ENCODE data around the gene PRR14. TPM values are rescaled to one million over a fixed set of nuclear protein-coding genes. Genes with fewer than 3 reads are reported as not detected.

PRR14 gene
- total RNA-seq, 2 experiments from 2014 or later: 111 to 116 TPM

- DNase-seq (no peak), ATAC-seq (no peak)
- no peak overlapping the region for H3K4me3 Mint-ChIP-seq
- CTCF ChIA-PET: interaction anchor here (1.0 kb wide), 1 partner anchor 32 kb away, joined by 3 read pairs; no protein-coding TSS in a partner anchor
- H3K9me3 Mint-ChIP-seq (ENCODE audit: low read depth): no peaks in the 10 kb centered on the region
- no peaks in the 10 kb centered on the region for H3K27me3 Mint-ChIP-seq
- H3K36me3 Mint-ChIP-seq: peaks cover 47% of the 10 kb centered on the region
- H3K4me1 Mint-ChIP-seq: peaks cover 34% of the 10 kb centered on the region
- no peak overlapping the region for H3K27ac Mint-ChIP-seq
Measured at GRCh38 chr16:30665830-30666190, 15.1 kb downstream of the PRR14 start.

GRCh38 chr16:30666681-30667080, 15.9 kb downstream of the PRR14 start:
- peaks cover 43% of the 10 kb centered on the region for H3K36me3 Mint-ChIP-seq

GRCh38 chr16:30667361-30667905, 16.7 kb downstream of the PRR14 start:
- Mint-ChIP-seq H3K4me3 (no peak overlapping the region), H3K9me3 (ENCODE audit: low read depth) (no peaks in the 10 kb centered on the region), H3K27me3 (no peaks in the 10 kb centered on the region), H3K36me3 (peaks cover 39% of the 10 kb centered on the region), H3K4me1 (peaks cover 19% of the 10 kb centered on the region), H3K27ac (no peak overlapping the region)
- no peak for DNase-seq
- no peak for ATAC-seq
- CTCF ChIA-PET: interaction anchor here (0.7 to 1.0 kb wide), 3 partner anchors 9 to 17 kb away, joined by 3 to 4 read pairs (median 3); partner anchors contain the start of gene FBRS

More at GRCh38 chr16:30666681-30667080, 15.9 kb downstream of the PRR14 start:
- Mint-ChIP-seq H3K27ac (no peak overlapping the region), H3K27me3 (no peaks in the 10 kb centered on the region), H3K4me3 (no peak overlapping the region), H3K4me1 (peaks cover 26% of the 10 kb centered on the region), H3K9me3 (ENCODE audit: low read depth) (no peaks in the 10 kb centered on the region)
- CTCF ChIA-PET: interaction anchor here (0.7 to 1.0 kb wide), 3 partner anchors 15 to 31 kb away, joined by 3 to 4 read pairs (median 3); no protein-coding TSS in a partner anchor
- ATAC-seq (no peak), DNase-seq (no peak)

GRCh38 chr16:30668393-30668792, 17.6 kb downstream of the PRR14 start:
- H3K36me3 Mint-ChIP-seq: peaks cover 31% of the 10 kb centered on the region
- H3K4me1 Mint-ChIP-seq: peaks cover 9% of the 10 kb centered on the region
- H3K27ac Mint-ChIP-seq: no peak overlapping the region
- no peak overlapping the region for H3K4me3 Mint-ChIP-seq
- ATAC-seq: no peak
- H3K27me3 Mint-ChIP-seq: no peaks in the 10 kb centered on the region
- CTCF ChIA-PET: interaction anchor here (1.0 kb wide), 1 partner anchor 10 kb away, joined by 3 read pairs; the partner anchor contains the start of gene FBRS
- no peak for DNase-seq
- H3K9me3 Mint-ChIP-seq (ENCODE audit: low read depth): no peaks in the 10 kb centered on the region

- peaks cover 26% of the 10 kb centered on the region for H3K36me3 Mint-ChIP-seq
- H3K4me3 Mint-ChIP-seq: no peak overlapping the region
- DNase-seq (no peak), ATAC-seq (no peak)
- H3K9me3 Mint-ChIP-seq (ENCODE audit: low read depth): no peaks in the 10 kb centered on the region
- H3K27ac Mint-ChIP-seq: no peak overlapping the region
- CTCF ChIA-PET: no interaction called here
- H3K4me1 Mint-ChIP-seq: peaks cover 4% of the 10 kb centered on the region
- no peaks in the 10 kb centered on the region for H3K27me3 Mint-ChIP-seq
Measured at GRCh38 chr16:30669026-30669902, 18.5 kb downstream of the PRR14 start.

- Mint-ChIP-seq H3K36me3 (peaks cover 23% of the 10 kb centered on the region), H3K27ac (no peak overlapping the region), H3K9me3 (ENCODE audit: low read depth) (no peaks in the 10 kb centered on the region), H3K4me3 (no peak overlapping the region), H3K4me1 (peaks cover 2% of the 10 kb centered on the region), H3K27me3 (no peaks in the 10 kb centered on the region)
- no peak for DNase-seq
- CTCF ChIA-PET: no interaction called here
- no peak for ATAC-seq
Measured at GRCh38 chr16:30669903-30670824, 19.4 kb downstream of the PRR14 start.

- H3K27ac Mint-ChIP-seq: no peak overlapping the region
- DNase-seq (no peak), ATAC-seq (no peak)
- no peak overlapping the region for H3K4me3 Mint-ChIP-seq
- CTCF ChIA-PET: interaction anchor here (0.6 to 2.3 kb wide), 3 partner anchors 19 to 245 kb away, joined by 3 to 6 read pairs (median 3); partner anchors contain the start of gene DCTPP1
- H3K9me3 Mint-ChIP-seq (ENCODE audit: low read depth): no peaks in the 10 kb centered on the region
- peaks cover 5% of the 10 kb centered on the region for H3K36me3 Mint-ChIP-seq
- peaks cover 4% of the 10 kb centered on the region for H3K4me1 Mint-ChIP-seq
- no peaks in the 10 kb centered on the region for H3K27me3 Mint-ChIP-seq
Measured at GRCh38 chr16:30675143-30675542, 24.4 kb downstream of the PRR14 start.

GRCh38 chr16:30677931-30678585, 27.3 kb downstream of the PRR14 start:
- peaks cover 4% of the 10 kb centered on the region for H3K4me1 Mint-ChIP-seq
- no peaks in the 10 kb centered on the region for H3K9me3 Mint-ChIP-seq (ENCODE audit: low read depth)
- H3K4me3 Mint-ChIP-seq: no peak overlapping the region
- no peaks in the 10 kb centered on the region for H3K36me3 Mint-ChIP-seq
- ATAC-seq (no peak), DNase-seq (no peak)
- no peaks in the 10 kb centered on the region for H3K27me3 Mint-ChIP-seq
- no peak overlapping the region for H3K27ac Mint-ChIP-seq
- CTCF ChIA-PET: interaction anchor here (0.9 to 4.3 kb wide), 3 partner anchors 10 to 19 kb away, joined by 3 to 18 read pairs (median 3); no protein-coding TSS in a partner anchor

GRCh38 chr16:30678586-30678970, 27.8 kb downstream of the PRR14 start:
- Mint-ChIP-seq H3K4me1 (peaks cover 4% of the 10 kb centered on the region), H3K9me3 (ENCODE audit: low read depth) (no peaks in the 10 kb centered on the region), H3K27me3 (no peaks in the 10 kb centered on the region), H3K4me3 (no peak overlapping the region), H3K36me3 (no peaks in the 10 kb centered on the region), H3K27ac (no peak overlapping the region)
- no peak for ATAC-seq
- no peak for DNase-seq
- CTCF ChIA-PET: interaction anchor here (0.9 to 4.3 kb wide), 2 partner anchors 15 to 19 kb away, joined by 3 to 18 read pairs; no protein-coding TSS in a partner anchor

GRCh38 chr16:30680326-30680725, 29.6 kb downstream of the PRR14 start:
- H3K9me3 Mint-ChIP-seq (ENCODE audit: low read depth): no peaks in the 10 kb centered on the region
- H3K27ac Mint-ChIP-seq: no peak overlapping the region
- DNase-seq: no peak
- CTCF ChIA-PET: interaction anchor here (1.1 to 4.3 kb wide), 2 partner anchors 13 to 80 kb away, joined by 3 to 18 read pairs; no protein-coding TSS in a partner anchor
- peaks cover 4% of the 10 kb centered on the region for H3K4me1 Mint-ChIP-seq
- no peaks in the 10 kb centered on the region for H3K27me3 Mint-ChIP-seq
- no peaks in the 10 kb centered on the region for H3K36me3 Mint-ChIP-seq
- ATAC-seq: no peak
- no peak overlapping the region for H3K4me3 Mint-ChIP-seq

- Mint-ChIP-seq H3K27me3 (no peaks in the 10 kb centered on the region), H3K27ac (no peak overlapping the region), H3K9me3 (ENCODE audit: low read depth) (no peaks in the 10 kb centered on the region), H3K4me1 (peaks cover 10% of the 10 kb centered on the region), H3K36me3 (no peaks in the 10 kb centered on the region), H3K4me3 (no peak overlapping the region)
- DNase-seq (no peak), ATAC-seq (no peak)
- CTCF ChIA-PET: interaction anchor here (1.2 kb wide), 1 partner anchor 91 kb away, joined by 3 read pairs; no protein-coding TSS in a partner anchor
Measured at GRCh38 chr16:30688701-30689100, 37.9 kb downstream of the PRR14 start.

GRCh38 chr16:30691907-30692306, 41.1 kb downstream of the PRR14 start:
- Mint-ChIP-seq H3K27me3 (no peaks in the 10 kb centered on the region), H3K9me3 (ENCODE audit: low read depth) (no peaks in the 10 kb centered on the region), H3K4me3 (no peak overlapping the region), H3K27ac (no peak overlapping the region), H3K36me3 (no peaks in the 10 kb centered on the region), H3K4me1 (peaks cover 24% of the 10 kb centered on the region)
- no peak for DNase-seq
- no peak for ATAC-seq
- CTCF ChIA-PET: interaction anchor here (1.6 to 4.3 kb wide), 4 partner anchors 13 to 140 kb away, joined by 4 to 69 read pairs (median 12); partner anchors contain the start of genes FBRS and PRR14
